GM19468 (cell line): ENCODE results near the gene MBD4.

Experiments used
- ATAC-seq: cut with Tn5 transposase; IDR thresholded peaks from one replicate; pipeline ENCODE4 v1.9.1; 2021; ENCODE audit warnings: mild to moderate bottlenecking, moderate library complexity, moderate number of reproducible peaks; ENCODE audit not compliant: unreplicated experiment; ENCODE audit errors: extremely low read depth

The MBD4 gene

GRCh38 chr3:129467932-129468331 lies 28.2 kb upstream of the MBD4 start:
- ATAC-seq, result no peak

GRCh38 chr3:129463716-129464115 lies 24.0 kb upstream of the MBD4 start:
- ATAC-seq, result no peak

GRCh38 chr3:129463094-129463493 lies 23.3 kb upstream of the MBD4 start:
- no peak for ATAC-seq

GRCh38 chr3:129462361-129462968 lies 22.7 kb upstream of the MBD4 start:
- ATAC-seq, result no peak

GRCh38 chr3:129461461-129462146 lies 21.9 kb upstream of the MBD4 start:
- no peak for ATAC-seq

GRCh38 chr3:129461022-129461421 lies 21.3 kb upstream of the MBD4 start:
- no peak for ATAC-seq

- ATAC-seq, result no peak
These were observed 20.8 kb upstream of the MBD4 start for GRCh38 chr3:129460572-129460971.

GRCh38 chr3:129460155-129460554 lies 20.4 kb upstream of the MBD4 start:
- ATAC-seq, result no peak

- ATAC-seq, result no peak
These were observed 14.0 kb upstream of the MBD4 start for GRCh38 chr3:129453732-129454131.

- no peak for ATAC-seq
These were observed 9.7 kb upstream of the MBD4 start for GRCh38 chr3:129449279-129450115.

- no peak for ATAC-seq
These were observed 8.6 kb upstream of the MBD4 start for GRCh38 chr3:129448186-129448895.

- no peak for ATAC-seq
These were observed 7.2 kb upstream of the MBD4 start for GRCh38 chr3:129446926-129447325.

GRCh38 chr3:129445471-129445870 lies 5.7 kb upstream of the MBD4 start:
- no peak for ATAC-seq

GRCh38 chr3:129442947-129443346 lies 3.2 kb upstream of the MBD4 start:
- ATAC-seq, result no peak

- no peak for ATAC-seq
These were observed 2.7 kb upstream of the MBD4 start for GRCh38 chr3:129442486-129442885.

GRCh38 chr3:129441782-129442181 lies 2.0 kb upstream of the MBD4 start:
- ATAC-seq, result no peak

GRCh38 chr3:129441215-129441614 lies 1.5 kb upstream of the MBD4 start:
- no peak for ATAC-seq

- ATAC-seq, result no peak
These were observed 956 bp upstream of the MBD4 start for GRCh38 chr3:129440618-129441190.

- no peak for ATAC-seq
These were observed 427 bp downstream of the MBD4 start for GRCh38 chr3:129439226-129439816.

GRCh38 chr3:129435367-129435766 lies 4.4 kb downstream of the MBD4 start:
- ATAC-seq, result no peak
